Right ventricle myocardium inferior (tissue), 1 donor: Measurements from ENCODE around the gene PRRX1. TPM values are rescaled to one million over a fixed set of nuclear protein-coding genes. Genes with fewer than 3 reads are reported as not detected.

Experiments
- ATAC-seq: fragments of 200-7000 bp; cut with Tn5 transposase; one replicate; pipeline ENCODE4 v1.9.1; 2020; ENCODE audit warnings: mild to moderate bottlenecking, moderate library complexity
- DNase-seq: peaks from one replicate; pipeline ENCODE4 v3.0.0; 2021; ENCODE audit errors: missing footprints
- intact Hi-C: fragments of 100-400 bp; cut with DNase I; formaldehyde crosslinking; loops from one replicate; pipeline ENCODE4 v1.11.0; 2022
- long read RNA-seq: library from polyadenylated mRNA; unstranded; transcript quantifications from one replicate; pipeline ENCODE4 v2.0.0, GENCODE V29; 2021
- total RNA-seq: library from RNA; stranded (reverse); fragmentation: NEBNext Ultra II Directional; extraction: Animal tissue kit (Norgen Biotek cat#: 25700); gene quantifications from one replicate; pipeline ENCODE4 v1.2.1, GENCODE V29; 2021
- donor health status: DM: no; HTN: yes; CAD: no; lungs with severe emphysema.

Gene PRRX1
- 46.3 TPM for total RNA-seq
- long read RNA-seq, full-length matches to known transcripts = 20 of 22 reads
- long read RNA-seq, partial matches to known transcripts = 0 of 22 reads
- long read RNA-seq, other reads (novel, unspliced or antisense) = 2 of 22 reads

GRCh38 chr1:170664093-170664827 is at the start of gene PRRX1:
PRRX1 (plus strand) TSS chr1:170664131; CDS start chr1:170664219, 88 bp downstream.
- intact Hi-C loops = loop anchor here (2.0 to 10.0 kb wide), 6 partner anchors 101 to 592 kb away; partner anchors contain the start of genes GORAB, KIFAP3 and NTMT2
- DNase-seq = peak; percentile 72
- peak; percentile 26 for ATAC-seq

GRCh38 chr1:170617591-170618330 is 46.2 kb upstream of the PRRX1 start:
- no peak for ATAC-seq
- DNase-seq = no peak
- intact Hi-C loops = no loop called here

GRCh38 chr1:170618421-170618820 is 45.5 kb upstream of the PRRX1 start:
- intact Hi-C loops = no loop called here
- DNase-seq = no peak
- no peak for ATAC-seq

GRCh38 chr1:170619241-170620028 is 44.5 kb upstream of the PRRX1 start:
- ATAC-seq (peak; percentile 33), DNase-seq (no peak)
- intact Hi-C loops = no loop called here

GRCh38 chr1:170620164-170620563 is 43.8 kb upstream of the PRRX1 start:
- ATAC-seq = no peak

GRCh38 chr1:170623171-170623570 is 40.8 kb upstream of the PRRX1 start:
- DNase-seq = no peak
- intact Hi-C loops = no loop called here
- no peak for ATAC-seq

More at GRCh38 chr1:170620164-170620563, 43.8 kb upstream of the PRRX1 start:
- no peak for DNase-seq
- intact Hi-C loops = no loop called here

GRCh38 chr1:170624146-170624545 is 39.8 kb upstream of the PRRX1 start:
- intact Hi-C loops = no loop called here
- no peak for DNase-seq
- no peak for ATAC-seq

GRCh38 chr1:170630977-170631376 is 33.0 kb upstream of the PRRX1 start:
- intact Hi-C loops = no loop called here
- ATAC-seq (no peak), DNase-seq (no peak)

GRCh38 chr1:170634293-170634692 is 29.6 kb upstream of the PRRX1 start:
- intact Hi-C loops = no loop called here
- DNase-seq (no peak), ATAC-seq (no peak)

GRCh38 chr1:170634824-170635410 is 29.0 kb upstream of the PRRX1 start:
- intact Hi-C loops = no loop called here
- ATAC-seq (no peak), DNase-seq (no peak)

- intact Hi-C loops = no loop called here
- ATAC-seq (no peak), DNase-seq (no peak)
Measured at GRCh38 chr1:170640581-170640980, 23.4 kb upstream of the PRRX1 start.

- intact Hi-C loops = no loop called here
Measured at GRCh38 chr1:170657275-170657853, 6.6 kb upstream of the PRRX1 start.

GRCh38 chr1:170659399-170660035 is 4.4 kb upstream of the PRRX1 start:
- intact Hi-C loops = loop anchor here (5.0 to 10.0 kb wide), 5 partner anchors 105 to 587 kb away; partner anchors contain the start of genes KIFAP3 and NTMT2
- no peak for ATAC-seq
- DNase-seq = no peak

More at GRCh38 chr1:170657275-170657853, 6.6 kb upstream of the PRRX1 start:
- DNase-seq = no peak
- no peak for ATAC-seq

GRCh38 chr1:170660281-170660713 is 3.6 kb upstream of the PRRX1 start:
- ATAC-seq (no peak), DNase-seq (no peak)
- intact Hi-C loops = loop anchor here (5.0 to 10.0 kb wide), 5 partner anchors 105 to 588 kb away; partner anchors contain the start of genes KIFAP3 and NTMT2

GRCh38 chr1:170660871-170661645 is 2.9 kb upstream of the PRRX1 start:
- intact Hi-C loops = loop anchor here (5.0 to 10.0 kb wide), 5 partner anchors 104 to 589 kb away; partner anchors contain the start of genes KIFAP3 and NTMT2
- DNase-seq (no peak), ATAC-seq (no peak)

- ATAC-seq (peak; percentile 51), DNase-seq (no peak)
- intact Hi-C loops = loop anchor here (5.0 to 10.0 kb wide), 5 partner anchors 103 to 590 kb away; partner anchors contain the start of genes KIFAP3 and NTMT2
Measured at GRCh38 chr1:170661646-170662411, 2.1 kb upstream of the PRRX1 start.
